ENCODE measurements around the gene CPN2.

Gene CPN2

DNA sequence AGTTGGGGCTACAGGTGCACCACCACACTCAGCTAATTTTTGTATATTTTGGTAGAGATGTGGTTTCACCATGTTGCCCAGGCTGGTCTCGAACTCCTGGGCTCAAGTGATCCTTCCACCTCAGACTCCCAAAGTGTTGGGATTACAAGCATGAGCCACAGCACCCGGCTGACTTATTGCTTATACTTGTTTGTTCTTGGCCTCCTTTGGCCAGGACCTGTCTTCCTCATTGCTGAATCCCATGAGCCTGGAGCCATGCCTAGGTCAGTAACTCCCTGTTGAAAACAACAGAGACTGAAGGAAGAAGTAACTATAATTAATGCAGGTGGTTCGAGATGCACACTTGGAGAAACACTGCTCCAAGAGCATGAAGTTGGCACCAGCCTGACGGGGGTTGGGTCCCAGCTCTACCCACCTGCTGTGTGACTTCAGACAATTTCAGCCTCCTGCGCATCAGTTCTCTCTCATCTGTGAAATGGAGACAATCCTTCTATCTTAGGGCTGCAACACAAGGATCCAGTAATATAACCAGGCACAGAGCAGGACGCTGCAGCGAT is 38.9 kb downstream of the CPN2 start:
- DNase-seq: no peak

DNA sequence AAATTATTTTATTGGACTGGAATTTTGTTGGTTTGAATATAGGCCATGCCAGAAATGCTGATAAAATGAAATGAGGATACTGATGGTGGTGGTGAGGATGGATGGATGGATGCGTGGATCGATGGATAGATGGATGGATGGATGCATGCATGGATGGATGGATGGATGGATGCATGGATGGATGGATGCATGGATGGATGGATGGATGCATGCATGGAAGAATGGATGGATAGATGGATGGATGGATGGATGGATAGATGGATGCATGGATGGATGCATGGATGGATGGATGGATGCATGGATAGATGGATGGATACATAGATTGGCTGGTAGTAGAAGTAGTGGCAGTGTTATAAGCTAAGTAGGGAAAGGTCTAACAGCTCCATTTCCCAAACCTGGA is 40.1 kb downstream of the CPN2 start:
- no peak for DNase-seq

- DNase-seq: no peak
Observed at GRCh38 chr3:194310060-194310835, 40.9 kb downstream of the CPN2 start.

DNA sequence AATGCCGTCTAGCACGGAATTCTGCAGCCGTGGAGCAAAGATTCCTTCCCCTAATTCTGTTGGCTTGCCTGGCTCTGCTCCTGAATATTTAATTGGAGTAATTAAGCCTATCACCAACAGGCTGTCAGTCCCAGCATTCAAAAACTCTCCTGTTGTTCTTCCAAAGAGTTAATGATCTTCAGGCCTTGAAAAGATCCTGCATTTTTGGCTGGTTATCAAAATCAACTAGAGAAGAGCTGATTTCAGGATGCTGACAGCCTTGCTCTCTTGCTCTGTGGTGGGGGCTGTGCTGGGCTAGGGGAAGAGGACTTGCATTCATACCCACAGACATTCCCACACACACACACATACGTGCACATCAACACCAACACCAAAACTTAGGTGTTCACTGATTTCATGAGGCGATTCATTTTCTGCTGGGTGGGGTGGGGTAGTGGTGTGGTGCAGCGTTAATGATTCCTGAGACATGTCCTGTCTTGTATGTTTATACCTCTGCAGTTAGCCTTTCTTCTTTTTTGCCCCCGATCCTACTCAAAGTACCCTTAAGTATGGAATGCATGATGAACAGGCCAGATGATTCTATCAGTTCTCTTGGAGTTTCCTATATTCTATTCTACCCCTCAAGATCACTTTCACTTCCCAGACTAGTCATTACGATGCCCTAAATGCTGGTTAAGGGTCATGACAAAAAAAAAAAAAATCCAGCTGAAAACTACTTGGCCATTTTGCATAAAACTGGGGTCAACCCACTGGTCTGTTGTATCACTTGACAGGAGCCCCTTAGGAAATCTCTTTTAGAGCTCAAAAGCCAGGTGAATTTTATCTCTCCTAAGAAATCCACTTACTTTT is 42.3 kb downstream of the CPN2 start:
- DNase-seq: no peak

GRCh38 chr3:194307849-194308248 is 43.3 kb downstream of the CPN2 start:
- no peak for DNase-seq

DNA sequence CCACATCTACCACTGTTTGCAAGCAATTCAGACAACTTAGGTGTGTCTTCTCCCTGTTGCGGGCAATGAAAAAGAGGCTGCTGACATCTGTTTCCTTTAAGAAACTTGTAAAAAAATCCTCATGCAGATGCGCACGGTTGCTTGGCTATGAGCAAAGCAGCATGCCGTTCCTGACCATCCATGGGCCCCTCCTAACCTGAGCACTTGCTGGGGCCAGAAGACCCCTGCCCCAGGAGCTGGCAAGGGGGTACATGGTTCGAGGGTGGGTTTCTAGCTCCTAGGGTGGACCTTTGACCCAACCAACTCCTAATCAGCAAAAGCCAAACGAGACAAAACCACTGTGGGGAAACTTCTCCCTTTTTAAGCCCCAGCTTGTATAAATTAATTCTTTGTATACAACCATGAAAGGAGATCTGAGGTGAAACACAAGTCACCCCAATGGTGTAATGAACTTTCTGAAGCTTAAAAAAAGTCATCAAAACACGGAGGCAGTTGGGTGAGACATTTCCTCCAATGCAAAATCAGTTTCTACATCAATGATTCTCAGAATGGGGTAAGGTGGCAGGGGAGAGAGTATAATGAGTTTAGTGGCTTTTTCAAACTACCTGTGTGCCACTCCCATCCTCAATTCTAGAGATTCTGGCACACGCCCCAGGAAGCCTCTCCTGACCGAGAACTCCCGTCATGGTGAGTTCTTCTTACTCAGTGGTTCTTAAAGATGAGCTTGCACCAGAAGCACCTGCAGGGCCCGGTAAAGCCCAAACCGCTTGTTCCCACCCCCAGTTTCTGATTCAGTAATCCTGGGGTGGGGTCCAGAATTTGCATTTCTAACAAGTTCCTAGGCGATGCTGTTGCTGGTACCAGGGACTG is 44.1 kb downstream of the CPN2 start:
- no peak for DNase-seq

DNA sequence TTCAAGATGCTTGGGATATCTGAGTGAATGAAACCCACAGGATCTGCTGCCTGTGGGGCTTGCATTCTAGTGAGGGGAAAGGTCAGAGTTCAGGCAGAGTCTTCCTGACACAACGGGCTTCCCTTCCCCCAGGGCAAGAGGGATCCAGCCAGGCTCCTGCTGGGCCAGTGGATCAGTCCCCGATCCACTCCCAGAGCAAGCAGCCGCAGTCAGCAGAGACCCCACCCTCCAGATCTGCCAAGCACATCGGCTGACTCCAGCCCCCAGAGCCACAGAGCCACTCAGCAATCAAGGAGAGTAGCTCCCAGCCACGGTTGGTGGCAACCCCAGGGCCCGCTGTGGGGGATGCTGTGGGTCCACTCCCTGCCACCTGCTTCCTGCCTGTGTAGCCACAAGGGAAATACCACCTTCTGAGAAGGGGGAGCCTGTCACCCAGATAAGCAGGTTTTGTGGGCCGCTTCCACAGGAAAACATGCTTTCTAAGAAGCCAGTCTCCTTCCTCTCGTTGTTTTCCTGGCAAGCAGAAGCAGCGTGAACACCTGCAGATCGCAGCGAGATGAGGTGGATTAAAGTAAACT is 44.9 kb downstream of the CPN2 start:
- DNase-seq: no peak

DNA sequence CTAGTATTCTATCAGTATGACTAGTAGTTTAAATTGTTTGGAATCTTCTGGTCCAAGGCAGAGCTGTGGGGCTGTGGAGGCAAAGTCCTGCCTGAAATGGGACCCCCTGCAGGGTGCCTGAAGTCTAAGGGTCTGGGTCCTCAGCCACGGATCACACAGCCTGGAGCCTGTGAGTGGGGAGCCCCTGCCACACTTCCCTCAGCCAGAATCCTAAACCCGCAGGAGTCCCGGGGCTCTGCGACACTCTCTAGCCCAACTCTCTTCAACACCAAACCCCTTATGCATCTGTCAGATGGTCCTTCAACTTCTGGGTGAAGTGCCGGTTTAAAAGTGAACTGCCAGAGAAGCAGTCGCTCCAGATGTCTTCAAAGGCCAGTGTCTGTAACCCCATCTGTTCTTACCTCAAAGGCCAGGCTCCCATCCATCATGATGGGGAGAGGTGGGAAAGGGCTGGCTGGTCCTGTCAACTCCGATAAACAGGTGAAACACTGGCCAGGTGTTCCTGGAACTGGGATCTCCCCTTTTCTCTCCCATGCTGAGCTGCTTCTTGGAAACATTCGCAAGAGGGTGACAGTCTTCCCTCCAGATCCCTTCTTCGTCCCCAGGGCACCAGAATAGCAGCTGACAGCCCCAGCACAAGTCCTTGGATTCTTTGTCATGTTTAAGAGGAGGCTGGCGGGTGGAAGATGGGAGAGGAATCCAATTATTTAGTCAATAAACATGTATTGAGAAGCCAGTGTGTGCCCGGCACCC is 45.6 kb downstream of the CPN2 start:
- DNase-seq: no peak

DNA sequence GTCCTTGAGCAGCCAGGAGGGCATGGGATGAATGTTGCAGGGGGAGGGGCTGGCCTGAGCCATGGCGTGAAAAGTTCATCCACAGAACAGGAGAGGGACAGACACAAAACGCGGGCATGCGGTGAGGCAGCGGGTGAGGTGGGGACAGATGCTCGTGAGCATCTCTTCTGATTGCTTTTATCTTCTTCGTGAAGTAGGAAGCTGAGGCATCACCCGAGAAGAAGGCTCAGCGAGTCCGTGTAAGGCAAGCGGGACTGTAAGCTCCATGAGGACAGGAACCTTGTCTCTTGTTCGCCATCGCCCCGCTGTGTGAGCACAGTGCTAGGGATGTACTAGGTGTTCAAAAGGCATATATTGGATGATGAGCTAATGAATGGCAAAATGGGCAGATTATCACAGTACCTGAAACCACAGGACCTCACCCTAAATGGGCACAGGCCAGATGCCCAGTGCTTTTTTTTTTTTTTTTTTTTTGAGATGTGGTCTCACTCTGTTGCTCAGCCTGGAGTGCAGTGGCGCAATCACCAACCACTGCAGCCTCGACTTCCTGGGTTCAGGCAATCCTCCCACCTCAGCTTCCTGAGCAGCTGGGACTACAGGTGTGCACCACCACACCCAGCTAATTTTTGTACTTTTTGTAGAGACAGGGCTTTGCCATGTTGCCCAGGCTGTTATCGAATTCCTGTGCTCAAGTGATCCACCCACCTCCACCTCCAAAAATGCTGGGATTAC is 46.8 kb downstream of the CPN2 start:
- no peak for DNase-seq

DNA sequence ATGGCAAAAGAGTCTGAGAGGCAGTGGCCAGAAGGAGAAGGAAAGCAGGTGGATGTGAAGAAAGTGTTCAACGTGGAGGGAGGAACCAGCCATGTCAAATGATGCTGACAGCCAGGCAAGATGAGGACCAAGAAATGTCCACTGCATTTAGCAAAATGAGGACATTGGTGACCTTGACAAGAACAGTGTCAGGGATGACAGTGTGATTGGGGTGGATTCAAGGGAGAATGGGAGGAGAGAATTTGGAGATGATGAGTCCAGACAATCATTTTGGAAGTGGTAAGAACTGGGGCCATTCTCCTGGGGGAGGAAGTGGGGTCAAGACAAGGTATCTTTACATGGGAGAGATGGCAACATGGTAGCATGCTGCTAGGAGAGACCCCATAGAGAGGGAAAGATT is 47.4 kb downstream of the CPN2 start:
- DNase-seq: no peak

DNA sequence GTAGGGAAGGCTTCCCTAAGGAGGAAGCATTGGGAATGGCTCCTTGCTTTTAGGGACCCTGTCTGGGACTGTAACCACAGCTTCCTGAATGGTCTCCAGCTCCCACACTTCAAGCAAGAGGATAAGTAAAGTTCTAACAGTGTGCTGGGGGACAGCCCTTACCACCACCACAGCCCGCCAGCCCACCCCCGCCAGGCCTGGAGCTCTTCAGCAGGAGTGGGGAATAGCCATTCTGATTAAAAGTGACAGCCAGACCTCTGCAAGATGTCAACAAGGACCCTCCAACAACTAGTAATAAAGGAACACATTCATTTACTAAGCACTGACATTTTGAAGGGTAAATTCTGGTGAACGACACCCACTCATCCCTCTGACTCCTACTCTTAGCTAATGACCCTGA is 49.4 kb downstream of the CPN2 start:
- no peak for DNase-seq

DNA sequence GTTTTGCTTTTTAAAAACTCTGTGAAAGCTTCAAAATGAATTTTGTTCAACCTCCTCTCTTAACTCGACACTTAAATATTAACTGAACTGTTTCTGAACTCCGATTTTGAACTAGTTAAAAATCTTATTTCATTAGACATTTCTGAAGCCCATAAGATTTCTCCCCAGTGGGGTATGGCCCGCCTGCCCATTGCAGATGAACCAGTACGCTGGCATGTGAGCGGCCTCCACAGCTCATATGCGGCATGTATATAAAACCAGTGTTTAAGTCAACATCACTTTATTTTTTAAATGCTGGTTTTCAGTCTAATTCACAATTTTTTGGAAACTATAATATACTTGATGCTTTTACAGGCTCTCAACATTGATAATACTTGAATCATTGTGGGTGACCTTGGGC is 50.2 kb downstream of the CPN2 start:
- no peak for DNase-seq

GRCh38 chr3:194300382-194300758 is 50.8 kb downstream of the CPN2 start:
- no peak for DNase-seq

- DNase-seq: no peak
Observed at GRCh38 chr3:194298331-194299227, 52.5 kb downstream of the CPN2 start.

GRCh38 chr3:194296454-194297263 is 54.5 kb downstream of the CPN2 start:
- no peak for DNase-seq

DNA sequence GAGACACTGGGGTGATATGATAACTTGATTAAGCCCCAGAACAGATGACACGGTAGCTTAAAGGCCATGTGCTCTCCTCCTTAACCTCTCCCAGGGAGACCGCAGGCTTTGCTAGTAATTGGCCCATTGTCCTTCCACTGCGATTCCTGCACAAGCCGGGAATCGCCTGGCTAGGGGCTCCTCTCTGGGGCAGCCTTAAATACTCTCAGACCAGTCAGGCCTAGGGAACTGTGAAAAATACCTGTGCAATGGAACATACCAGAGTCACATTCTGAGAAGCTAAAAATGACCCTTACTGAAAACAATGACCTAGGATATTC is 56.3 kb downstream of the CPN2 start:
- no peak for DNase-seq

GRCh38 chr3:194294199-194294894 is 56.8 kb downstream of the CPN2 start:
- DNase-seq: no peak

- DNase-seq: no peak
Observed at GRCh38 chr3:194293546-194294198, 57.5 kb downstream of the CPN2 start.

Data from NCI-H187 treated with DMSO at 0.1 percent for 48 hours (cell line).